Measurements from ENCODE around the gene CCER1. TPM values are rescaled to one million over a fixed set of nuclear protein-coding genes. Genes with fewer than 3 reads are reported as not detected.

Gene CCER1
- total and polyA plus RNA-seq, 4 donors, result not detected

DNA sequence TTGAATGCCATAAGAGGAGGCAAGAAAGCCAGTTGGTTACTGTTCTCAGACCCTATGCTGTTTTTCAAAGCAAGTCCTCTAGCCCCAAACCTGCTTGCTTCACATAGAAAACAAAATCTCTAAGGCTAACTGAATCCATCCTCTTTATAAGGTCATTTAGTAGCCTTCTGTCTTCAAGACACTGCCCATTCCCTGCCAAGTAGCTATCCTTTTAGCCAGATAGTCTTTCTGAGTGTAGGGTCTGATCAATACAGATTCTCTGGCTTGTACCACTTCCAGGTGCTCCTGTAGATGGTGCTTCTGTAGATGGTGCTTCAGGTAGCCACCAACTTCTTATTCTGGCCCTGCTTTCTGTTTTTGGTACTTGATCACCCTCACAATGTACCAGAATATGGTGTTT lies 15.9 kb upstream of the CCER1 start:
- Histone ChIP-seq H3K36me3 (ENCODE audit: control insufficient read depth, insufficient read depth, low read length) (no peaks in the 10 kb centered on the region), H3K4me1 (ENCODE audit: control insufficient read depth, insufficient read depth, low read length) (no peaks in the 10 kb centered on the region), H3K27ac (ENCODE audit: low read depth, low read length) (no peak overlapping the region), H3K9me3 (ENCODE audit: control insufficient read depth, insufficient read depth, low read length) (no peaks in the 10 kb centered on the region), H3K27me3 (ENCODE audit: control insufficient read depth, insufficient read depth, low read length) (no peaks in the 10 kb centered on the region), H3K4me3 (ENCODE audit: low read depth, low read length) (no peak overlapping the region)
- DNase-seq (ENCODE audit: low read depth in 4 of 6, low spot score in 6 of 6), result no peak

DNA sequence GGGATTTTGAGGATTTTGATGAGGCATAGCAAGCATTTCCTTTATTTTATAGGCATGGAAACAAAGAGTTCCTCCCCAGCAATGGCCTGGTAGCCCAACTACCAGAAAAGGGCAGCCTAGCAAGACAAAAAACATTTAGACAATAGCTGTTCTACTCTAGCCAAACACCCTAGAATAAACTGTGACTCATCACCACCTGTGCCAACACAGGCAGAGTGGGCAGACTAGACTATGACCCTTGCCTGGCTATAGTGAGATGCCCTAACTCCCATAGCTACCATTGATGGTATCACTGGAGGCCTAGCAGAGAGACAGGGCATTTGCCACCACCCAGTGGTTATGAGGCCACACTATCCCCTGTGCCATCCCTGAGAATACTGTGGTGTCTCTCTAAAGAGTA lies 15.5 kb upstream of the CCER1 start:
- DNase-seq (ENCODE audit: low read depth in 4 of 6, low spot score in 6 of 6), result no peak
- Histone ChIP-seq H3K36me3 (ENCODE audit: control insufficient read depth, insufficient read depth, low read length) (no peaks in the 10 kb centered on the region), H3K27ac (ENCODE audit: low read depth, low read length) (no peak overlapping the region)

DNA sequence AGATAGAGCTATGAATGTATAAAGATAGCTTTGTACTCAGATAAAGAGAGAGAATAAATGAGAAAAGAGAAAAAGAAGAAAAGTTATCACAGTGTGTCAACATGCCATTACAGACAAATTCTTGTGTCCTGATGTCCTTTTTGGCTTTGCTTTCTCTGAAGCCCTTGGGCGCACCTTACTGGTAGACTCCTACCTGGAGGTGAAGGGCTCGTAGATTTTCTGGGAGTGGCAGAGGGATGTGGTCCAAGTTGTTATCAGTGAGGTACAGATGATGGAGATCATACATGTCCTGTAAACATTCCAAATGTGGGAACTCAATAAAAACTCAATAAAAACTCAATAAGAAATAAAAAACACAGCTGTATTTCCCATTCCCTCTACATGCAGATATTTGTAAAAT lies 14.9 kb upstream of the CCER1 start:
- Histone ChIP-seq H3K9me3 (ENCODE audit: control insufficient read depth, insufficient read depth, low read length) (no peaks in the 10 kb centered on the region), H3K4me3 (ENCODE audit: low read depth, low read length) (no peak overlapping the region), H3K36me3 (ENCODE audit: control insufficient read depth, insufficient read depth, low read length) (no peaks in the 10 kb centered on the region), H3K4me1 (ENCODE audit: control insufficient read depth, insufficient read depth, low read length) (no peaks in the 10 kb centered on the region), H3K27me3 (ENCODE audit: control insufficient read depth, insufficient read depth, low read length) (no peaks in the 10 kb centered on the region), H3K27ac (ENCODE audit: low read depth, low read length) (no peak overlapping the region)
- WGBS (ENCODE audit: insufficient coverage), result no CpG with 5 or more reads among the region's 2 CpGs
- no peak for DNase-seq (ENCODE audit: low read depth in 4 of 6, low spot score in 6 of 6)

More for the DNA sequence above, 15.5 kb upstream of the CCER1 start:
- Histone ChIP-seq H3K4me3 (ENCODE audit: low read depth, low read length) (no peak overlapping the region), H3K9me3 (ENCODE audit: control insufficient read depth, insufficient read depth, low read length) (no peaks in the 10 kb centered on the region), H3K27me3 (ENCODE audit: control insufficient read depth, insufficient read depth, low read length) (no peaks in the 10 kb centered on the region), H3K4me1 (ENCODE audit: control insufficient read depth, insufficient read depth, low read length) (no peaks in the 10 kb centered on the region)

DNA sequence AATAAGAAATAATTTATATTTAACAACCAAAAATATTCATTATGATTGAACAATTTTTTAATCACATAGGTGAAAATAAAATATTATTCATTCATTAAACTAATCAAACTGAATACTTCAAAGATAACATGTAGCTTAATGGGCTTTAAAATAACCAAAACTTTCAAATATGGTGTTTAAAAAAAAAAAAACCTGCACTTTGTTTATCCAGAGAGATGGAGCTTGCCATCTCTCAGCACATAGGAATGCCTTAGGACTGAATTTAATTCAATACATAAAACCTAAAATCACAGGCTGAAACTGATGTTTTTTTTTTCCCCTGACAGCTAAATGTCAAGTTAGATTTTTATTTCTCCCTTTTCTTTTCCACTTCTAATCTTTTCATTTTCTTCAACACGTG lies 14.4 kb upstream of the CCER1 start:
- no peaks in the 10 kb centered on the region for H3K4me1 ChIP-seq (ENCODE audit: control insufficient read depth, insufficient read depth, low read length)
- WGBS (ENCODE audit: insufficient coverage), result no CpG with 5 or more reads among the region's 1 CpG
- H3K9me3 ChIP-seq (ENCODE audit: control insufficient read depth, insufficient read depth, low read length), result no peaks in the 10 kb centered on the region
- H3K36me3 ChIP-seq (ENCODE audit: control insufficient read depth, insufficient read depth, low read length), result no peaks in the 10 kb centered on the region
- no peak for DNase-seq (ENCODE audit: low read depth in 4 of 6, low spot score in 6 of 6)
- no peak overlapping the region for H3K27ac ChIP-seq (ENCODE audit: low read depth, low read length)
- no peaks in the 10 kb centered on the region for H3K27me3 ChIP-seq (ENCODE audit: control insufficient read depth, insufficient read depth, low read length)
- no peak overlapping the region for H3K4me3 ChIP-seq (ENCODE audit: low read depth, low read length)

DNA sequence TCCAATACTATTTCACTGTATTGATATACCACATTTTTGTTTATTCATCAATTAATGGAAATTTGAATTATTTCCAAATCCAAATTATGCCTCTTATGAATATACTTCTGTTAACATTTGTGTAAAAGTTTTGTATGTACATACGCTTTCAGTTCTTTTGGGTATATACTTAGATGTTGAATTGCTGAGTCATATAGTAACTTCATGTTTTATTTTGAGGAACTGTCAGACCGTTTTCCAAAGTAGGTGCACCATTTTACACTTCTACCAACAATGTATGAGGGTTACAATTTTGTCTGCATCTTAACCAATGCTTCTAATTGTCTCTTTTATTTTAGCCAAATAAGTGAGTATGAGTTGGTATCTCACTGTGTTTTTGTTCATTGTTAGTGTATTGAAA lies 10.2 kb upstream of the CCER1 start:
- no peak overlapping the region for H3K27ac ChIP-seq (ENCODE audit: low read depth, low read length)
- no peak overlapping the region for H3K4me3 ChIP-seq (ENCODE audit: low read depth, low read length)
- no peaks in the 10 kb centered on the region for H3K36me3 ChIP-seq (ENCODE audit: control insufficient read depth, insufficient read depth, low read length)
- H3K9me3 ChIP-seq (ENCODE audit: control insufficient read depth, insufficient read depth, low read length), result no peaks in the 10 kb centered on the region
- no peak for DNase-seq (ENCODE audit: low read depth in 4 of 6, low spot score in 6 of 6)
- WGBS (ENCODE audit: insufficient coverage), result no CpG with 5 or more reads among the region's 2 CpGs
- no peaks in the 10 kb centered on the region for H3K27me3 ChIP-seq (ENCODE audit: control insufficient read depth, insufficient read depth, low read length)
- H3K4me1 ChIP-seq (ENCODE audit: control insufficient read depth, insufficient read depth, low read length), result no peaks in the 10 kb centered on the region

DNA sequence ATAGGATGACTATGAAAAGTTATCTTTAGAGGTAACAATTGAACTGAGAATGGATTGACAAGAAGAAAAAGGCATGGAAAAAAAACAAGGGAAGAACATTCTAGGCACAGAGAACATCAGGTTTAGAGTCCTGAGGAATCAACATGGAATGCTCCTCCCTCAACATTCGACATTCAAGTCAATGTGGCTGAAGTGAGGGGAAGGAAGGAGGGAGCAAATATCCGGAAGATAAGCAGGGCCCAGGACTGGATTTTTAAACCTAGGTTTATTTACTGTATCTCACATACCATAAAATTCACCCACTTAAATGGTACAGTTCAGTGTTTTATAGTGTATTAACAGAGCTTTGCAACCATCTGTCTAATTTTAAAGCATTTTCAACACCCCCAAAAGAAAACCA lies 9.6 kb upstream of the CCER1 start:
- Histone ChIP-seq H3K4me3 (ENCODE audit: low read depth, low read length) (no peak overlapping the region), H3K9me3 (ENCODE audit: control insufficient read depth, insufficient read depth, low read length) (no peaks in the 10 kb centered on the region), H3K27me3 (ENCODE audit: control insufficient read depth, insufficient read depth, low read length) (no peaks in the 10 kb centered on the region), H3K36me3 (ENCODE audit: control insufficient read depth, insufficient read depth, low read length) (no peaks in the 10 kb centered on the region), H3K4me1 (ENCODE audit: control insufficient read depth, insufficient read depth, low read length) (no peaks in the 10 kb centered on the region), H3K27ac (ENCODE audit: low read depth, low read length) (no peak overlapping the region)
- DNase-seq (ENCODE audit: low read depth in 4 of 6, low spot score in 6 of 6), result no peak
- WGBS (ENCODE audit: insufficient coverage), result no CpG with 5 or more reads among the region's 2 CpGs

DNA sequence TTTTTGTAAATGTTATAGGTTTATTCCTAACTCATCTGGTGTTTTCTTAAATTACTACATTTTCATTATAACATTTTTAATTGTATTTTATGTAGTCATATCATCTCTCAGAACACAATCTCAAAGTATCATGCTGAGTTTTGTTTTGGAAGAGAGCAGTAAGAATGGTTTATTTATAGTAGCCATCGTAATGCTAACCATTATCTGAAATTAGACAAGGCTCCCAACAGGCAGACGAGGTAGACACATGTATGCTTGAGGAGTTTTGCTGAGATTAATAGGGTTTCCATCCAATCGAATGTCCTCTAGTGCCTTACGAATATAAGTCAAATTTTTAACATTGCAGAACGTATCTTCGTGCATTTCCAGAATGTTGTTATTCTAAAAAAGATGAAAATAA lies 9.0 kb upstream of the CCER1 start:
- no peaks in the 10 kb centered on the region for H3K27me3 ChIP-seq (ENCODE audit: control insufficient read depth, insufficient read depth, low read length)
- H3K4me3 ChIP-seq (ENCODE audit: low read depth, low read length), result no peak overlapping the region
- DNase-seq (ENCODE audit: low read depth in 4 of 6, low spot score in 6 of 6), result peak in 1 of 6 donors; percentile 62
- no peaks in the 10 kb centered on the region for H3K9me3 ChIP-seq (ENCODE audit: control insufficient read depth, insufficient read depth, low read length)
- H3K4me1 ChIP-seq (ENCODE audit: control insufficient read depth, insufficient read depth, low read length), result no peaks in the 10 kb centered on the region
- H3K27ac ChIP-seq (ENCODE audit: low read depth, low read length), result no peak overlapping the region
- no peaks in the 10 kb centered on the region for H3K36me3 ChIP-seq (ENCODE audit: control insufficient read depth, insufficient read depth, low read length)
- no CpG with 5 or more reads among the region's 6 CpGs for WGBS (ENCODE audit: insufficient coverage)

DNA sequence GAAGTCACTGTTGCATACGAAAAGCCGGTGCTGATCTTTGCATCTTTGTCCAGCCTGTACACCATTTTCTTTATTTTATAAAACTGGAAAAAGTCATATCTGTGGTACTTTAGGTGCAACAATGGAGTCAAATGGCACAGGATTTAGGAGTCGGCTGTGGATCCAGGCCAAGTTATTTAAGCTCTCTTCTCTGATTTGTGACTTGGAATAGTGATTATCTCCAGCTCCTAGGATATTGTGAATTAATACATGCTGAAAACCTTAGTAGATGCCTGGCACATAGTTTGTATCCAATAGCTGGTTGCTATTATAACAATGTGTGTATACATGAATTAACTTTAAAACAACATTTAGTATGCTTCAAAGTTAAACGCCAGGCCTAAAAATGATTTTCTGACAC lies 6.2 kb upstream of the CCER1 start:
- no peaks in the 10 kb centered on the region for H3K27me3 ChIP-seq (ENCODE audit: control insufficient read depth, insufficient read depth, low read length)
- H3K9me3 ChIP-seq (ENCODE audit: control insufficient read depth, insufficient read depth, low read length), result no peaks in the 10 kb centered on the region
- no peak overlapping the region for H3K27ac ChIP-seq (ENCODE audit: low read depth, low read length)
- H3K36me3 ChIP-seq (ENCODE audit: control insufficient read depth, insufficient read depth, low read length), result no peaks in the 10 kb centered on the region
- no peaks in the 10 kb centered on the region for H3K4me1 ChIP-seq (ENCODE audit: control insufficient read depth, insufficient read depth, low read length)
- DNase-seq (ENCODE audit: low read depth in 4 of 6, low spot score in 6 of 6), result no peak
- WGBS (ENCODE audit: insufficient coverage), result 100% methylated on average over 1 of the region's 4 CpGs
- H3K4me3 ChIP-seq (ENCODE audit: low read depth, low read length), result no peak overlapping the region

DNA sequence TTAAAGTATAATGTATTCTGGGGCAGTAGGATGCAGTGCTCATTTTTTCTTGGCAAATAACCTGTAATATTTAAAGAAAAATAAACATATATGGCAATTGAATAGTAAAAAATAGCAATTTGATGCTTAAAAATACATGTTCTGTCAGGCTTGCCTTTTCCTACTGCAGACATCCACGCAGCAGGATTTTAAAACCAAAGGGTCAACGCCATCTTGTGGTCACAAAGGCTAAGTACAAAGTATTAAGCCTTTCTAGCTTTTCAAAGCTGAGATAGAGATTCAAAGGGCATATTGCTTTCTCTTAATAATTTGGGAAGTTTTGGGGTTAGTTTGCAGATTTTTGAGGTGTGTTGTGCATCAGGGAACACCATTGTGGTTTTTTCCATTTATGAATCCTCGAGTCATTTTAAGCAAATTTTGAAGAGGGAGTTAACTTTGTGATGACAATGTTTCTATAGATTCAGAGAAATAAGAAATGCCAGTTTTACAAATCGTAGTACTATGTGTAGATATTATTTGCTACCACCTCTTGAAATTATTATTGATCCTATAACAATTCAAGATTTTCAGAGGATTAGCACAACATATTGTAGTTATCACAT lies 4.7 kb upstream of the CCER1 start:
- Histone ChIP-seq H3K27ac (ENCODE audit: low read depth, low read length) (no peak overlapping the region), H3K27me3 (ENCODE audit: control insufficient read depth, insufficient read depth, low read length) (no peaks in the 10 kb centered on the region), H3K4me1 (ENCODE audit: control insufficient read depth, insufficient read depth, low read length) (no peaks in the 10 kb centered on the region), H3K9me3 (ENCODE audit: control insufficient read depth, insufficient read depth, low read length) (no peaks in the 10 kb centered on the region), H3K4me3 (ENCODE audit: low read depth, low read length) (no peak overlapping the region), H3K36me3 (ENCODE audit: control insufficient read depth, insufficient read depth, low read length) (no peaks in the 10 kb centered on the region)
- 0% methylated on average over 1 of the region's 4 CpGs for WGBS (ENCODE audit: insufficient coverage)
- DNase-seq (ENCODE audit: low read depth in 4 of 6, low spot score in 6 of 6), result peak in 5 of 6 donors; percentile 45 to 93 (median 56)

DNA sequence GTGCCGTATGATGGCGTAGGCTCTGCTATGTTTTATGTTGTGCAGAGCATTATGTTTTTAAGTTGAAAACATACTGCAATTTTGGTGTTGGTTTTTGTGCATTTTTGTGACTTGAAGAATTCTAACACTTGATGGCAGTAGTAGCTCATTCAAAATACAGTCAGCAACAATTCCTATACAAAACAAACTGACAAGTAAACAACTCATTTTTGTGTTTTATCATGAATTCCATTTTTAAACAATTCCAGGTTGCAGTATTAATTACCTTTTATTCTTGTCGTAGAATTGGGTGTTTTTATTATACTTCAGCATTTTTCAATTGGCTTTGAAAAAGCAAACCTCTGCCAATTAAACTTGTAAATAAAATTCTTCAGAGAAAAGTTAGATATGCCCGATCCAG lies 4.1 kb upstream of the CCER1 start:
- WGBS (ENCODE audit: insufficient coverage), result no CpG with 5 or more reads among the region's 4 CpGs
- H3K27me3 ChIP-seq (ENCODE audit: control insufficient read depth, insufficient read depth, low read length), result no peaks in the 10 kb centered on the region
- H3K4me1 ChIP-seq (ENCODE audit: control insufficient read depth, insufficient read depth, low read length), result no peaks in the 10 kb centered on the region
- peak in 2 of 6 donors; percentile 36 to 78 for DNase-seq (ENCODE audit: low read depth in 4 of 6, low spot score in 6 of 6)
- H3K27ac ChIP-seq (ENCODE audit: low read depth, low read length), result no peak overlapping the region
- H3K4me3 ChIP-seq (ENCODE audit: low read depth, low read length), result no peak overlapping the region
- no peaks in the 10 kb centered on the region for H3K36me3 ChIP-seq (ENCODE audit: control insufficient read depth, insufficient read depth, low read length)
- H3K9me3 ChIP-seq (ENCODE audit: control insufficient read depth, insufficient read depth, low read length), result no peaks in the 10 kb centered on the region
